Measurements from ENCODE around the gene KRI1. TPM values are rescaled to one million over a fixed set of nuclear protein-coding genes. Genes with fewer than 3 reads are reported as not detected.
"Not testable (repeated sequence)": the region's sequence is repeated elsewhere in the genome, so short reads cannot be mapped to it uniquely, and the experiment has no call there.

Gene KRI1
- total and polyA plus RNA-seq, 8 donors, result 4.2 to 116 (median 15.6) TPM

DNA sequence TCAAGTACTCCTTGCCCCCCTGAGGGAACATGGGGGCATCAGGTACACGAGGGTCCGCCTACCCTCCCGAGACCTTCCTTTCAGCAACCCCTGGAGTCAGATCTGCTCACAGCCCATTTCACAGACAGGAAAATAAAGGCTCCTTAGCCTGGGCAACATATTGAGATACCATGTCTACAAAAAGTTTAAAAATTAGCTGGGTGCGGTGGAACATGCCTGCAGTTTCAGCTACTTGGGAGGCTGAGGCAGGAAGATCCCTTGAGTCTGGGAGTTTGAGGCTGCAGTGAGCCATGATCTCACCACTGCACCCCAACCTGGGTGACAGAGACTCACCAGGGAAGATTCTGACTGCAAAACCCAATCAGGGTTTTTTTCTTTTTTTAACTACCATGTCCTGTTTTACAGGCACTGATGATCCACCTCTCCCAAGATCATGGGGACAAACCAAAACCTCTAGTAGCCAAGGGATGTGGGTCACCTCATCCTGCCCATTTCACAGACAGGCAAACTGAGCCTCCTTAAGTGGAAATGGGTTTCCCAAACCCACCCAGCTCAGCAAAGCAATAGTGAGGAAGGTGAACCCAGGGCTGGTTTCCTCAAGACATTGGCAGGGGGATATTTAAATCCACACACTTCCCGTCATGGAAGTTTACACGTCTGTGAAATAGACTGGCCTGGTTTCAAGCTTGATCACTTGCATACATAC is 9.4 kb upstream of the KRI1 start:
- 81 to 89% (median 88%) methylated on average over 6 of the region's 6 CpGs for WGBS, 5 donors
- peaks cover 0 to 39% (median 21%) of the 10 kb centered on the region in 4 donors for H3K36me3 ChIP-seq
- no peak overlapping the region for H3K27ac ChIP-seq
- TF ChIP-seq POLR2A (IDR thresholded peaks at IDR 0.05), result no peak
- TF ChIP-seq POLR2AphosphoS5 (IDR thresholded peaks at IDR 0.05), result no peak
- TF ChIP-seq, protein P1, sequence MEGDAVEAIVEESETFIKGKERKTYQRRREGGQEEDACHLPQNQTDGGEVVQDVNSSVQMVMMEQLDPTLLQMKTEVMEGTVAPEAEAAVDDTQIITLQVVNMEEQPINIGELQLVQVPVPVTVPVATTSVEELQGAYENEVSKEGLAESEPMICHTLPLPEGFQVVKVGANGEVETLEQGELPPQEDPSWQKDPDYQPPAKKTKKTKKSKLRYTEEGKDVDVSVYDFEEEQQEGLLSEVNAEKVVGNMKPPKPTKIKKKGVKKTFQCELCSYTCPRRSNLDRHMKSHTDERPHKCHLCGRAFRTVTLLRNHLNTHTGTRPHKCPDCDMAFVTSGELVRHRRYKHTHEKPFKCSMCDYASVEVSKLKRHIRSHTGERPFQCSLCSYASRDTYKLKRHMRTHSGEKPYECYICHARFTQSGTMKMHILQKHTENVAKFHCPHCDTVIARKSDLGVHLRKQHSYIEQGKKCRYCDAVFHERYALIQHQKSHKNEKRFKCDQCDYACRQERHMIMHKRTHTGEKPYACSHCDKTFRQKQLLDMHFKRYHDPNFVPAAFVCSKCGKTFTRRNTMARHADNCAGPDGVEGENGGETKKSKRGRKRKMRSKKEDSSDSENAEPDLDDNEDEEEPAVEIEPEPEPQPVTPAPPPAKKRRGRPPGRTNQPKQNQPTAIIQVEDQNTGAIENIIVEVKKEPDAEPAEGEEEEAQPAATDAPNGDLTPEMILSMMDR (IDR thresholded peaks at IDR 0.05), result no peak
- no peak for TF ChIP-seq EP300 (IDR thresholded peaks at IDR 0.05)
- H3K9me3 ChIP-seq, result no peaks in the 10 kb centered on the region
- no peak overlapping the region for H3K4me3 ChIP-seq
- DNase-seq, result no peak
- peaks cover 0 to 11% (median 4%) of the 10 kb centered on the region in 4 donors for H3K4me1 ChIP-seq
- intact Hi-C loops (cut with DNase I; ENCODE audit: low total_unique reads), result loop anchor here (10.0 kb wide), 1 partner anchor 90 kb away; no protein-coding TSS in a partner anchor
- H3K27me3 ChIP-seq, result no peaks in the 10 kb centered on the region

- Histone ChIP-seq H3K27me3 (no peaks in the 10 kb centered on the region), H3K4me3 (no peak overlapping the region), H3K9me3 (no peaks in the 10 kb centered on the region), H3K4me1 (peaks cover 2 to 18% (median 10%) of the 10 kb centered on the region in 4 donors), H3K27ac (no peak overlapping the region), H3K36me3 (peaks cover 0 to 34% (median 18%) of the 10 kb centered on the region in 4 donors)
- intact Hi-C loops (cut with DNase I; ENCODE audit: low total_unique reads), result loop anchor here (10.0 kb wide), 1 partner anchor 90 kb away; no protein-coding TSS in a partner anchor
- TF ChIP-seq POLR2A (IDR thresholded peaks at IDR 0.05) (no peak), EP300 (IDR thresholded peaks at IDR 0.05) (no peak), POLR2AphosphoS5 (IDR thresholded peaks at IDR 0.05) (no peak)
- TF ChIP-seq, protein P1 (IDR thresholded peaks at IDR 0.05), result no peak
- DNase-seq, result no peak
- WGBS, 5 donors, result 71 to 87% (median 81%) methylated on average over 8 of the region's 8 CpGs
These were observed 8.7 kb upstream of the KRI1 start for GRCh38 chr19:10574462-10574861.

- not testable (repeated sequence) for DNase-seq, H3K9me3 ChIP-seq, H3K27me3 ChIP-seq, H3K4me3 ChIP-seq, H3K27ac ChIP-seq
- intact Hi-C loops (cut with DNase I; ENCODE audit: low total_unique reads), result loop anchor here (10.0 kb wide), 1 partner anchor 89 kb away; no protein-coding TSS in a partner anchor
- Histone ChIP-seq H3K36me3 (peaks cover 0 to 31% (median 17%) of the 10 kb centered on the region in 4 donors), H3K4me1 (peaks cover 8 to 22% (median 15%) of the 10 kb centered on the region in 4 donors)
- 86 to 92% (median 90%) methylated on average over 6 of the region's 6 CpGs for WGBS, 5 donors
These were observed 8.0 kb upstream of the KRI1 start for GRCh38 chr19:10573793-10574192.

GRCh38 chr19:10568826-10569651 is 3.2 kb upstream of the KRI1 start, which contains the start of gene CDKN2D:
TSS of gene CDKN2D (minus strand) at chr19:10568979. CDS start at chr19:10568653, 326 bp downstream.
- H3K27ac ChIP-seq, result peak within 1 kb of the TSS; percentile 85 to 94 (median 91)
- DNase-seq, result peak; percentile 100
- peaks cover 0 to under 1% (median 0%) of the 10 kb centered on the region in 4 donors for H3K36me3 ChIP-seq
- intact Hi-C loops (cut with DNase I; ENCODE audit: low total_unique reads), result no loop called here
- no peaks in the 10 kb centered on the region for H3K9me3 ChIP-seq
- H3K27me3 ChIP-seq, result no peaks in the 10 kb centered on the region
- peak within 1 kb of the TSS; percentile 83 to 97 (median 90) for H3K4me3 ChIP-seq
- peaks cover 37 to 57% (median 50%) of the 10 kb centered on the region in 4 donors for H3K4me1 ChIP-seq
- TF ChIP-seq POLR2AphosphoS5 (IDR thresholded peaks at IDR 0.05) (peak; percentile 63 to 96 (median 73)), POLR2A (IDR thresholded peaks at IDR 0.05) (no peak), EP300 (IDR thresholded peaks at IDR 0.05) (no peak)
- TF ChIP-seq, protein P1 (IDR thresholded peaks at IDR 0.05), result peak in 5 of 7 experiments; percentile 36 to 89 (median 68)
- WGBS, 5 donors, result 0 to 1% (median 0%) methylated on average over 43 to 71 of the region's 71 CpGs
